SK-N-SH (cell line): ENCODE results near the gene ATP7B. TPM values are rescaled to one million over a fixed set of nuclear protein-coding genes. Genes with fewer than 3 reads are reported as not detected.

ENCODE experiments used
- CTCF ChIA-PET: fragments of 300-600, 350-600 bp; formaldehyde crosslinking; extraction: SDS; loops from one replicate; lab custom pipeline; 2021; lab: Yijun Ruan, JAX
- POLR2A ChIA-PET: fragments of 350-600 bp; sonication (Branson Sonifier 250); formaldehyde crosslinking; extraction: SDS; loops from one replicate; lab custom pipeline; 2020; ENCODE audit warnings: antibody characterized with exemption, inconsistent platforms; lab: Yijun Ruan, JAX
- DNase-seq: peaks from one replicate; pipeline ENCODE4 v3.0.0; 2012
- H2AFZ ChIP-seq: fragments of 200-600 bp; sonication (generic); 2 replicates; pipeline ENCODE4 v1.8.1; 2016; ENCODE audit warnings: antibody characterized with exemption, mild to moderate bottlenecking, low read depth
- H3F3A ChIP-seq: fragments of 200-600 bp; sonication (generic); replicated peaks from 2 replicates; pipeline ENCODE3; 2016; ENCODE audit warnings: antibody characterized with exemption, mild to moderate bottlenecking; ENCODE audit not compliant: insufficient read depth
- H3K27ac ChIP-seq, 2 experiments: fragments of 200-500 bp in 1 of 2; fragments of 200-600 bp in 1 of 2; sonication (Bioruptor generic) in 1 of 2; sonication (generic), shearing (Covaris generic) in 1 of 2; 2 replicates each; pipeline versions ENCODE4 v1.5.1 to v1.6.1; 2014 to 2016; ENCODE audit warnings: low read depth in 2 of 2, inconsistent platforms in 1 of 2, low read length in 1 of 2, mild to moderate bottlenecking in 1 of 2, mixed read lengths in 1 of 2
- H3K27me3 ChIP-seq: fragments of 200-600 bp; sonication (generic), shearing (Covaris generic); 2 replicates; pipeline ENCODE4 v1.6.1; 2016; ENCODE audit warnings: mixed run types; ENCODE audit not compliant: insufficient read depth
- H3K36me3 ChIP-seq, 2 experiments: fragments of 200-500 bp in 1 of 2; fragments of 200-600 bp in 1 of 2; sonication (Bioruptor generic) in 1 of 2; sonication (generic) in 1 of 2; replicated peaks in 1 of 2; 2 replicates each; pipeline versions ENCODE3 to v1.5.1; 2014 to 2016; ENCODE audit warnings: low read length in 1 of 2, mild to moderate bottlenecking in 1 of 2; ENCODE audit not compliant: insufficient read depth in 2 of 2, control insufficient read depth in 1 of 2
- H3K4me1 ChIP-seq, 2 experiments: fragments of 200-500 bp in 1 of 2; fragments of 200-600 bp in 1 of 2; sonication (Bioruptor generic) in 1 of 2; sonication (generic), shearing (Covaris generic) in 1 of 2; 2 replicates each; pipeline versions ENCODE4 v1.5.1 to v1.6.1; 2014 to 2016; ENCODE audit warnings: low read depth in 1 of 2, low read length in 1 of 2, mixed run types in 1 of 2; ENCODE audit not compliant: insufficient read depth in 2 of 2, control insufficient read depth in 1 of 2
- H3K4me2 ChIP-seq: fragments of 200-600 bp; sonication (generic), shearing (Covaris generic); 2 replicates; pipeline ENCODE4 v1.6.1; 2017; ENCODE audit warnings: mixed run types
- H3K4me3 ChIP-seq, 2 experiments: fragments of 200-500 bp in 1 of 2; fragments of 200-600 bp in 1 of 2; sonication (Bioruptor generic) in 1 of 2; sonication (generic), shearing (Covaris generic) in 1 of 2; 2 replicates each; pipeline versions ENCODE4 v1.5.1 to v1.8.1; 2014 to 2016; ENCODE audit warnings: low read depth in 2 of 2, inconsistent platforms in 1 of 2, low read length in 1 of 2, mild to moderate bottlenecking in 1 of 2, mixed read lengths in 1 of 2, moderate library complexity in 1 of 2
- H3K79me2 ChIP-seq: fragments of 200-600 bp; sonication (generic); 2 replicates; pipeline ENCODE4 v1.8.1; 2017; ENCODE audit warnings: mild to moderate bottlenecking; ENCODE audit not compliant: insufficient read depth
- H3K9ac ChIP-seq: fragments of 200-600 bp; sonication (generic); 2 replicates; pipeline ENCODE4 v1.6.1; 2017; ENCODE audit warnings: mixed run types
- H3K9me2 ChIP-seq: fragments of 200-600 bp; sonication (generic); 2 replicates; pipeline ENCODE4 v1.6.1; 2017; ENCODE audit warnings: mixed run types
- H3K9me3 ChIP-seq: fragments of 200-600 bp; sonication (generic); 2 replicates; pipeline ENCODE4 v1.6.1; 2017; ENCODE audit warnings: mixed run types, mild to moderate bottlenecking, moderate library complexity
- H4K20me1 ChIP-seq: fragments of 200-600 bp; sonication (generic); 2 replicates; pipeline ENCODE4 v1.6.1; 2017; ENCODE audit warnings: mild to moderate bottlenecking, mixed run types; ENCODE audit not compliant: insufficient read depth
- ELF1 ChIP-seq: IDR thresholded peaks from 2 replicates; pipeline ENCODE4 v1.4.0; 2012
- FOSL2 ChIP-seq: IDR thresholded peaks from 2 replicates; pipeline ENCODE4 v1.4.0; 2012; ENCODE audit warnings: low read depth, mild to moderate bottlenecking, moderate library complexity, borderline replicate concordance
- GABPA ChIP-seq: IDR thresholded peaks from 2 replicates; pipeline ENCODE4 v1.4.0; 2012; ENCODE audit warnings: low read depth, mild to moderate bottlenecking
- JUND ChIP-seq: IDR thresholded peaks from 2 replicates; pipeline ENCODE4 v1.4.0; 2012
- MXI1 ChIP-seq: IDR thresholded peaks from 2 replicates; pipeline ENCODE4 v1.6.1; 2012; ENCODE audit warnings: mild to moderate bottlenecking, low read depth, low read length, improper control_type of control experiment
- POLR2AphosphoS5 ChIP-seq: IDR thresholded peaks from 2 replicates; pipeline ENCODE4 v1.6.1; 2012; ENCODE audit warnings: low read depth, low read length
- RAD21 ChIP-seq: IDR thresholded peaks from 2 replicates; pipeline ENCODE4 v1.6.1; 2012; ENCODE audit warnings: mild to moderate bottlenecking, low read length
- RCOR1 ChIP-seq: fragments of 150-350 bp; IDR thresholded peaks from 2 replicates; pipeline ENCODE4 v1.6.1; 2017; ENCODE audit warnings: antibody characterized with exemption, low read length
- SMC3 ChIP-seq: IDR thresholded peaks from 2 replicates; pipeline ENCODE4 v1.6.1; 2012; ENCODE audit warnings: low read depth, low read length, improper control_type of control experiment
- TAF1 ChIP-seq: IDR thresholded peaks from 2 replicates; pipeline ENCODE4 v1.6.1; 2012; ENCODE audit warnings: low read depth, mild to moderate bottlenecking, low read length, moderate library complexity, borderline replicate concordance
- TCF12 ChIP-seq: IDR thresholded peaks from 2 replicates; pipeline ENCODE4 v1.4.0; 2012
- USF2 ChIP-seq: fragments of 150-350 bp; IDR thresholded peaks from 2 replicates; pipeline ENCODE4 v1.6.1; 2017; ENCODE audit warnings: antibody characterized with exemption, low read length, low read depth, borderline replicate concordance
- YY1 ChIP-seq: IDR thresholded peaks from 2 replicates; pipeline ENCODE4 v1.4.0; 2012; ENCODE audit warnings: low read depth, mild to moderate bottlenecking
- WGBS: methylation state at CpG from one replicate; pipeline ENCODE4 v1.1.6; 2017; ENCODE audit warnings: low lambda C conversion rate; 5-methylcytosine and 5-hydroxymethylcytosine counted together
- polyA plus RNA-seq, 3 experiments: library from polyadenylated mRNA; depleted of rRNA; stranded (reverse); fragments of >200 nt; gene quantifications; 2 replicates each; pipeline ENCODE4 v1.2.3, GENCODE V29; 2012
- TF ChIP-seq, protein P1 (sequence below): IDR thresholded peaks from 2 replicates; pipeline ENCODE4 v1.4.0; 2012; ENCODE audit warnings: low read depth, borderline replicate concordance
- TF ChIP-seq, protein P2 (sequence below): IDR thresholded peaks from 2 replicates; pipeline ENCODE4 v1.4.0; 2012; ENCODE audit warnings: low read depth, borderline replicate concordance

ATP7B gene
- polyA plus RNA-seq, 1 of the 3 experiments (the other 2 are of a cell fraction): 4.4 TPM

GRCh38 chr13:51926528-51926885 is 84.7 kb downstream of the ATP7B start (continued):
- TF ChIP-seq, protein P1, sequence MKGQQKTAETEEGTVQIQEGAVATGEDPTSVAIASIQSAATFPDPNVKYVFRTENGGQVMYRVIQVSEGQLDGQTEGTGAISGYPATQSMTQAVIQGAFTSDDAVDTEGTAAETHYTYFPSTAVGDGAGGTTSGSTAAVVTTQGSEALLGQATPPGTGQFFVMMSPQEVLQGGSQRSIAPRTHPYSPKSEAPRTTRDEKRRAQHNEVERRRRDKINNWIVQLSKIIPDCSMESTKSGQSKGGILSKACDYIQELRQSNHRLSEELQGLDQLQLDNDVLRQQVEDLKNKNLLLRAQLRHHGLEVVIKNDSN: no peak
- TF ChIP-seq FOSL2 (no peak), GABPA (no peak), USF2 (no peak), ELF1 (no peak), MXI1 (no peak), TCF12 (no peak), POLR2AphosphoS5 (no peak)

DNA sequence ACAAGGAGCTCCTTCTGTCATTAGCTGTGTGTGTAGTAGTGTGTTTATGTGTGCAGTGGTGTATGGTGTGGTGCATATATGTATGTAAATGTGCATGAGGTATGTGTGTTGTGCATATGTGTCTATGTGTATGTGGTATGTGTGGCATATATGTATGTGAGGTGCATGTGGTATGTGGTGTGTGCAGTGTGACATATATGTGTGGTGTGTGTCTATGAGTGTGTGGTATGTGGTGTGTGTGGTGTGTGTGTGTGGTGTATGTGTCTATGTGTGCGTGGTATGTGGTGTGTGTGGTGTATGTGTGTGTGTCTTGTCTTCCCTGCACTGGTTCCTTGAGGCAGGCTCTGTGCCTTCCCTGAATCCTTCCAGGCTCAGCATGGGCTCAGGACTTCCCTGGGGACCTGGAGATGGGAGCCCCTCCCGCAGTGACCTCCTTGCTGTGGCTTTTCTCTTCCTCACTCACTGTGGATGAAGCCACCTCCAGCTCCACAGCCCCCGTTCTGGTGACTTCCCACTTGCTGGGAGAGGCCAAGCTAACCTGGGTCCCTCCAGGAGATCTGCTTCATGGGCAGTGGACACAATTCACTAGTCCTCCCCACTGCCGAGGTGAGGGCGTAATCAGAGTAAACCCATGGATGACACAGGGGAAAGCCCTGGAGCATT is 85.3 kb downstream of the ATP7B start:
- Histone ChIP-seq H3F3A (no peaks in the 10 kb centered on the region), H4K20me1 (no peaks in the 10 kb centered on the region), H2AFZ (no peak overlapping the region), H3K36me3 (no peaks in the 10 kb centered on the region), H3K9ac (no peak overlapping the region), H3K9me3 (no peaks in the 10 kb centered on the region), H3K4me3 (no peak overlapping the region), H3K27me3 (no peaks in the 10 kb centered on the region), H3K4me2 (no peak overlapping the region), H3K4me1 (peaks cover 0 to 3% of the 10 kb centered on the region in 2 experiments; a peak in 1 of 4 replicates), H3K79me2 (no peaks in the 10 kb centered on the region), H3K9me2 (no peaks in the 10 kb centered on the region), H3K27ac (no peak overlapping the region)
- CTCF ChIA-PET: no interaction called here
- POLR2A ChIA-PET: no interaction called here
- 73% methylated on average over 5 of the region's 5 CpGs for WGBS
- TF ChIP-seq TCF12: no peak
- TF ChIP-seq, protein P2, sequence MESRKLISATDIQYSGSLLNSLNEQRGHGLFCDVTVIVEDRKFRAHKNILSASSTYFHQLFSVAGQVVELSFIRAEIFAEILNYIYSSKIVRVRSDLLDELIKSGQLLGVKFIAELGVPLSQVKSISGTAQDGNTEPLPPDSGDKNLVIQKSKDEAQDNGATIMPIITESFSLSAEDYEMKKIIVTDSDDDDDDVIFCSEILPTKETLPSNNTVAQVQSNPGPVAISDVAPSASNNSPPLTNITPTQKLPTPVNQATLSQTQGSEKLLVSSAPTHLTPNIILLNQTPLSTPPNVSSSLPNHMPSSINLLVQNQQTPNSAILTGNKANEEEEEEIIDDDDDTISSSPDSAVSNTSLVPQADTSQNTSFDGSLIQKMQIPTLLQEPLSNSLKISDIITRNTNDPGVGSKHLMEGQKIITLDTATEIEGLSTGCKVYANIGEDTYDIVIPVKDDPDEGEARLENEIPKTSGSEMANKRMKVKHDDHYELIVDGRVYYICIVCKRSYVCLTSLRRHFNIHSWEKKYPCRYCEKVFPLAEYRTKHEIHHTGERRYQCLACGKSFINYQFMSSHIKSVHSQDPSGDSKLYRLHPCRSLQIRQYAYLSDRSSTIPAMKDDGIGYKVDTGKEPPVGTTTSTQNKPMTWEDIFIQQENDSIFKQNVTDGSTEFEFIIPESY: no peak
- TF ChIP-seq RAD21: no peak
- TF ChIP-seq YY1: no peak
- TF ChIP-seq JUND: no peak
- TF ChIP-seq RCOR1: no peak
- no peak for TF ChIP-seq SMC3
- no peak for TF ChIP-seq TAF1
- DNase-seq: no peak
